Ishikawa (cell line): ENCODE measurements around the gene CALCB.

Experiments used
- CEBPB ChIP-seq: IDR thresholded peaks from 2 replicates; pipeline ENCODE4 v1.6.1; 2012
- CREB1 ChIP-seq: IDR thresholded peaks from 2 replicates; pipeline ENCODE4 v1.6.1; 2012; ENCODE audit warnings: low read depth
- EGR1 ChIP-seq: IDR thresholded peaks from 2 replicates; pipeline ENCODE4 v1.6.1; 2012
- EP300 ChIP-seq: IDR thresholded peaks from 2 replicates; pipeline ENCODE4 v1.6.1; 2012; ENCODE audit warnings: borderline replicate concordance
- FOXM1 ChIP-seq: IDR thresholded peaks from 2 replicates; pipeline ENCODE4 v1.6.1; 2012; ENCODE audit warnings: low read depth, borderline replicate concordance
- MAX ChIP-seq: IDR thresholded peaks from 2 replicates; pipeline ENCODE4 v1.6.1; 2012
- NFIC ChIP-seq: IDR thresholded peaks from 2 replicates; pipeline ENCODE4 v1.6.1; 2012
- RAD21 ChIP-seq: IDR thresholded peaks from 2 replicates; pipeline ENCODE4 v1.6.1; 2012; ENCODE audit warnings: low read depth
- TAF1 ChIP-seq: IDR thresholded peaks from 2 replicates; pipeline ENCODE4 v1.6.1; 2012; ENCODE audit warnings: low read depth, mild to moderate bottlenecking
- TCF12 ChIP-seq: IDR thresholded peaks from 2 replicates; pipeline ENCODE4 v1.6.1; 2012; ENCODE audit warnings: low read depth
- TEAD4 ChIP-seq: IDR thresholded peaks from 2 replicates; pipeline ENCODE4 v1.6.1; 2012
- YY1 ChIP-seq: IDR thresholded peaks from 2 replicates; pipeline ENCODE4 v1.6.1; 2012; ENCODE audit warnings: low read depth
- ZBTB7A ChIP-seq: IDR thresholded peaks from 2 replicates; pipeline ENCODE4 v1.6.1; 2012; ENCODE audit warnings: low read depth
- TF ChIP-seq, protein P1 (sequence below): IDR thresholded peaks from 2 replicates; pipeline ENCODE4 v1.6.1; 2012
- TF ChIP-seq, protein P2 (sequence below): IDR thresholded peaks from 2 replicates; pipeline ENCODE4 v1.6.1; 2012; ENCODE audit warnings: low read depth, mild to moderate bottlenecking

Gene CALCB

DNA sequence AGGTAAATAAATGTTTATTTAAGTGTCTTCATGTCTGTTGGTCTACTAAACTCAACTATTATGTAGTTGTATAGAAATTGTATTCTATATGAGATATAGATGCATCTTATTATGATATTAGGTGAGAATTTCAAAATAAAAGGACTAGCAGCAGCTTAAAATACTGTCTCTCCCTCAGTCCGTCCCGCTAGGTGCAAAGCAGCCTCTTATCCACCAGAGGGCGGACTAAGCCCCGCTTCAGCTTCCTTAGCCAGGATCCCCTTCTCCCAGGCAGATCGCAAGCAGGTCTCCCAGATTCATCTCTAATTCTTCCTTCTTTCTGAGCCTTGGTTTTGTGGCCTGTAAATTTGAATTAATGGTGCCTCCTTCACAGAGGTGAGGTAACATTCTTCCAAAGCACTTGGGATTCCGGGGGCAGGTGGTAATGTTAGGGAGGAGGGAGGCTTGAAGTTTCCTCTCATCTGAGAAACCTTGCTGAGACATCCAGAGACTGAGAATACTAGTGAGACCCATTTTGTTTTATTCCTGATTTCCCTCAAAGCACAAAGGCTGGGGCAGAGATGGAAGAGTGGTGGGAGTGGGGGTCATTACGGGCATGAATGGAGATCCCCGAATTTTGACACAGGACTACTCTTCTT lies 27.8 kb downstream of the CALCB start:
- TF ChIP-seq TEAD4 (no peak), RAD21 (peak; percentile 90)

GRCh38 chr11:15104166-15104565 lies 30.8 kb downstream of the CALCB start:
- TF ChIP-seq, protein P1, sequence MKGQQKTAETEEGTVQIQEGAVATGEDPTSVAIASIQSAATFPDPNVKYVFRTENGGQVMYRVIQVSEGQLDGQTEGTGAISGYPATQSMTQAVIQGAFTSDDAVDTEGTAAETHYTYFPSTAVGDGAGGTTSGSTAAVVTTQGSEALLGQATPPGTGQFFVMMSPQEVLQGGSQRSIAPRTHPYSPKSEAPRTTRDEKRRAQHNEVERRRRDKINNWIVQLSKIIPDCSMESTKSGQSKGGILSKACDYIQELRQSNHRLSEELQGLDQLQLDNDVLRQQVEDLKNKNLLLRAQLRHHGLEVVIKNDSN, result no peak
- no peak for TF ChIP-seq EP300
- TF ChIP-seq CREB1, result no peak
- TF ChIP-seq TEAD4, result no peak
- no peak for TF ChIP-seq EGR1
- TF ChIP-seq MAX, result no peak
- no peak for TF ChIP-seq YY1
- no peak for TF ChIP-seq TCF12
- no peak for TF ChIP-seq FOXM1
- TF ChIP-seq ZBTB7A, result no peak
- no peak for TF ChIP-seq NFIC
- no peak for TF ChIP-seq TAF1
- no peak for TF ChIP-seq RAD21
- TF ChIP-seq, protein P2, sequence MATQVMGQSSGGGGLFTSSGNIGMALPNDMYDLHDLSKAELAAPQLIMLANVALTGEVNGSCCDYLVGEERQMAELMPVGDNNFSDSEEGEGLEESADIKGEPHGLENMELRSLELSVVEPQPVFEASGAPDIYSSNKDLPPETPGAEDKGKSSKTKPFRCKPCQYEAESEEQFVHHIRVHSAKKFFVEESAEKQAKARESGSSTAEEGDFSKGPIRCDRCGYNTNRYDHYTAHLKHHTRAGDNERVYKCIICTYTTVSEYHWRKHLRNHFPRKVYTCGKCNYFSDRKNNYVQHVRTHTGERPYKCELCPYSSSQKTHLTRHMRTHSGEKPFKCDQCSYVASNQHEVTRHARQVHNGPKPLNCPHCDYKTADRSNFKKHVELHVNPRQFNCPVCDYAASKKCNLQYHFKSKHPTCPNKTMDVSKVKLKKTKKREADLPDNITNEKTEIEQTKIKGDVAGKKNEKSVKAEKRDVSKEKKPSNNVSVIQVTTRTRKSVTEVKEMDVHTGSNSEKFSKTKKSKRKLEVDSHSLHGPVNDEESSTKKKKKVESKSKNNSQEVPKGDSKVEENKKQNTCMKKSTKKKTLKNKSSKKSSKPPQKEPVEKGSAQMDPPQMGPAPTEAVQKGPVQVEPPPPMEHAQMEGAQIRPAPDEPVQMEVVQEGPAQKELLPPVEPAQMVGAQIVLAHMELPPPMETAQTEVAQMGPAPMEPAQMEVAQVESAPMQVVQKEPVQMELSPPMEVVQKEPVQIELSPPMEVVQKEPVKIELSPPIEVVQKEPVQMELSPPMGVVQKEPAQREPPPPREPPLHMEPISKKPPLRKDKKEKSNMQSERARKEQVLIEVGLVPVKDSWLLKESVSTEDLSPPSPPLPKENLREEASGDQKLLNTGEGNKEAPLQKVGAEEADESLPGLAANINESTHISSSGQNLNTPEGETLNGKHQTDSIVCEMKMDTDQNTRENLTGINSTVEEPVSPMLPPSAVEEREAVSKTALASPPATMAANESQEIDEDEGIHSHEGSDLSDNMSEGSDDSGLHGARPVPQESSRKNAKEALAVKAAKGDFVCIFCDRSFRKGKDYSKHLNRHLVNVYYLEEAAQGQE, result no peak

DNA sequence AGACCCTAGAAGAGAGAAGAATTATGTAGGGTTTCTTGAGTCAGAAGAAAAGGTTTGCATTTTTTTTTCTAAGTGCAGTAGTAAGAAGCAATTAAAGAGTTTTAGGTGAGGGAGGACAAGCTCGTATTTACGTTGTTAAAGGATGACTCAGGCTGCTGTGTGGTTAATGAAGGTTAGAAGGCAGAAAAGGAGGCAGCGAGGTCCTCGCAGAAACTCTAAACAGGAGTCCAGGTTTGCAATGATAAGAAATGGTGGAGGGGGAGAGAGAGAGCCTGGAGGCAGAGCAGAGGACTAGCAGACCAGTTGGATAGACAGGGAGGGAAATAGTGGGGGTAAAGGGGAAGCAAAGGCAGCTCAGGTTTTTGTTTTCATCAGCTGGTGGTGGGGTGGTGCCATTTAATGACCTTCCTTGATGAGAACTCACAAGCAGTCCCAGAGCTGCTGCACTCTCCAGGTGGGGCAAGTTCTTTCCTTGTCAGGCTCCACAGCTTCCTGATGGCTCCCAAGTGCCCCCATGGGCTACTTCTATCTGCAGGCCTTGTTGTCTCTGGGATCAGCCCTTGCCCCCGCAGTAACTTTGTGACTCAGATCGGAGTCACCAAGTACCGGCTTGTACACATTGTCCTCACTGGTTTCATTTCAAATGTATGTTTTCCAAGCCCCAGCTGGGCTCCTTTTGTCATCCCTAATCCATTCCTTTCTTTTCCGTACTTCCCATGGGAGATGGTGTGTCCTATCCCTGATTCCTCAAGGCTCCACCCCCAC lies 33.0 kb downstream of the CALCB start:
- no peak for TF ChIP-seq TAF1
- no peak for TF ChIP-seq FOXM1
- TF ChIP-seq ZBTB7A, result no peak
- no peak for TF ChIP-seq TCF12
- no peak for TF ChIP-seq MAX
- TF ChIP-seq, protein P2, result no peak
- TF ChIP-seq, protein P1, result no peak
- no peak for TF ChIP-seq NFIC
- no peak for TF ChIP-seq CEBPB
- no peak for TF ChIP-seq CREB1
- TF ChIP-seq EP300, result no peak
- no peak for TF ChIP-seq TEAD4
- TF ChIP-seq YY1, result no peak
- TF ChIP-seq RAD21, result no peak
- TF ChIP-seq EGR1, result no peak

GRCh38 chr11:15107730-15108515 lies 34.5 kb downstream of the CALCB start:
- no peak for TF ChIP-seq EGR1
- TF ChIP-seq YY1, result no peak
- no peak for TF ChIP-seq TAF1
- TF ChIP-seq, protein P1, result no peak
- no peak for TF ChIP-seq CREB1
- no peak for TF ChIP-seq TEAD4
- TF ChIP-seq EP300, result no peak
- no peak for TF ChIP-seq NFIC
- no peak for TF ChIP-seq MAX
- TF ChIP-seq ZBTB7A, result no peak
- TF ChIP-seq FOXM1, result no peak
